T-cell (primary cell): ENCODE data around the gene RPTOR. TPM values are rescaled to one million over a fixed set of nuclear protein-coding genes. Genes with fewer than 3 reads are reported as not detected.

Source experiments
- ATAC-seq, 4 experiments: fragments of 200-7000 bp in 3 of 4; fragments of 150-1000 bp in 1 of 4; cut with Tn5 transposase; replicated peaks in 1 of 4; 1 replicate in 3 of 4; 2 replicates in 1 of 4; pipeline ENCODE4 v1.10.0; 2021; ENCODE audit warnings: moderate library complexity in 3 of 4, mild to moderate bottlenecking in 2 of 4, moderate number of reproducible peaks in 1 of 4
- CTCF ChIA-PET, 2 donors: fragments of 300-600 bp; sonication (Branson Sonifier 250); formaldehyde crosslinking; loops; one replicate each; lab custom pipeline; 2022; ENCODE audit warnings: antibody characterized with exemption in 2 of 2; lab: Charles Lee
- POLR2A ChIA-PET, 2 donors: fragments of 300-600 bp; sonication (Branson Sonifier 250); formaldehyde crosslinking; loops; one replicate each; lab custom pipeline; 2022; ENCODE audit warnings: antibody characterized with exemption in 2 of 2; lab: Charles Lee
- DNase-seq, 35 experiments: peaks; one replicate each; pipeline versions ENCODE4 v3.0.0 to v3.0.0-alpha.2; 2013 to 2023
- H3K27ac ChIP-seq: one replicate; pipeline ENCODE4 v1.5.1; 2013; ENCODE audit warnings: low read length
- H3K27me3 ChIP-seq, 2 experiments: replicated peaks in 1 of 2; 1 replicate in 1 of 2; 2 replicates in 1 of 2; pipeline versions ENCODE4 v1.6.1 to v1.7.0; 2013; ENCODE audit warnings: low read length in 1 of 2, mixed read lengths in 1 of 2; ENCODE audit not compliant: control insufficient read depth in 2 of 2, insufficient read depth in 2 of 2; ENCODE audit errors: extremely low read depth in 1 of 2
- H3K36me3 ChIP-seq, 2 donors: 1 replicate in 1 of 2; 2 replicates in 1 of 2; pipeline versions ENCODE4 v1.6.1 to v1.7.0; 2013; ENCODE audit warnings: low read length in 1 of 2; ENCODE audit not compliant: control insufficient read depth in 2 of 2, insufficient read depth in 1 of 2; ENCODE audit errors: extremely low read depth in 1 of 2
- H3K4me1 ChIP-seq, 2 experiments: 1 replicate in 1 of 2; 2 replicates in 1 of 2; pipeline versions ENCODE4 v1.6.1 to v1.7.0; 2013; ENCODE audit warnings: low read length in 2 of 2, mixed read lengths in 1 of 2; ENCODE audit not compliant: insufficient read depth in 2 of 2, control insufficient read depth in 1 of 2; ENCODE audit errors: extremely low read depth in 1 of 2
- H3K4me3 ChIP-seq, 2 donors: 1 replicate in 1 of 2; 2 replicates in 1 of 2; pipeline versions ENCODE4 v1.5.1 to v1.7.0; 2013; ENCODE audit warnings: mild to moderate bottlenecking in 2 of 2, low read length in 1 of 2, moderate library complexity in 1 of 2; ENCODE audit not compliant: control insufficient read depth in 1 of 2; ENCODE audit errors: extremely low read depth in 1 of 2
- H3K9me3 ChIP-seq: 2 replicates; pipeline ENCODE4 v1.7.0; 2013
- H3K27ac Mint-ChIP-seq, 2 donors: one replicate each; pipeline ENCODE4 v1.8.0; 2020 to 2021; ENCODE audit warnings: mild to moderate bottlenecking in 2 of 2, mixed read lengths in 2 of 2
- H3K27me3 Mint-ChIP-seq, 2 donors: one replicate each; pipeline ENCODE4 v1.8.0; 2021 to 2022; ENCODE audit warnings: mixed read lengths in 2 of 2
- H3K36me3 Mint-ChIP-seq: one replicate; pipeline ENCODE4 v1.8.0; 2021; ENCODE audit warnings: mixed read lengths
- H3K4me1 Mint-ChIP-seq, 3 donors: one replicate each; pipeline ENCODE4 v1.8.0; 2020 to 2022; ENCODE audit warnings: mixed read lengths in 3 of 3, mild to moderate bottlenecking in 1 of 3
- H3K4me3 Mint-ChIP-seq, 3 donors: one replicate each; pipeline ENCODE4 v1.8.0; 2020 to 2022; ENCODE audit warnings: mild to moderate bottlenecking in 3 of 3, mixed read lengths in 3 of 3, moderate library complexity in 3 of 3
- H3K9me3 Mint-ChIP-seq, 3 donors: one replicate each; pipeline ENCODE4 v1.8.0; 2020 to 2022; ENCODE audit warnings: mixed read lengths in 3 of 3
- WGBS: methylation state at CpG from one replicate; pipeline ENCODE4 v1.1.5; 2013; ENCODE audit warnings: missing lambda C conversion rate; ENCODE audit not compliant: insufficient coverage; 5-methylcytosine and 5-hydroxymethylcytosine counted together
- total RNA-seq, 35 experiments: library from RNA in 6 of 35; stranded (reverse) in 6 of 35; fragments of 120-200 nt in 1 of 35; gene quantifications; one replicate each; pipeline versions ENCODE4 v1.2.1 to v1.2.4 and lab custom pipeline; 2013 to 2026

RPTOR gene
- total RNA-seq, 5 donors from 2014 or later (not counting 1 experiment from before 2014, with no cell fraction given), result 59.4 to 76.8 (median 71.4) TPM

GRCh38 chr17:80831491-80831890 lies 286.9 kb downstream of the RPTOR start:
- no peak for DNase-seq
- Mint-ChIP-seq H3K9me3 (no peaks in the 10 kb centered on the region), H3K27me3 (no peaks in the 10 kb centered on the region), H3K36me3 (peaks cover 10% of the 10 kb centered on the region), H3K4me3 (peak overlapping the region; percentile 34 to 83 (median 81)), H3K4me1 (peaks cover 24 to 47% (median 34%) of the 10 kb centered on the region in 3 donors), H3K27ac (peak overlapping the region; percentile 90 to 98)
- no peak overlapping the region for H3K4me3 ChIP-seq
- H3K4me1 ChIP-seq, result peaks cover 9 to 33% of the 10 kb centered on the region in 2 experiments
- no peaks in the 10 kb centered on the region for H3K27me3 ChIP-seq
- H3K27ac ChIP-seq, result peak overlapping the region; percentile 9
- ChIA-PET POLR2A (no interaction called here), CTCF (no interaction called here)
- no peaks in the 10 kb centered on the region for H3K9me3 ChIP-seq
- peaks cover 5 to 20% of the 10 kb centered on the region in 2 donors for H3K36me3 ChIP-seq
- WGBS, result 98% methylated on average over 5 of the region's 6 CpGs
- no peak for ATAC-seq

- ATAC-seq (no peak), DNase-seq (no peak)
- peaks cover 9 to 30% of the 10 kb centered on the region in 2 experiments for H3K4me1 ChIP-seq
- peaks cover 5 to 14% of the 10 kb centered on the region in 2 donors for H3K36me3 ChIP-seq
- H3K9me3 ChIP-seq, result no peaks in the 10 kb centered on the region
- peaks cover 13% of the 10 kb centered on the region for H3K36me3 Mint-ChIP-seq
- POLR2A ChIA-PET, result no interaction called here
- WGBS, result 72% methylated on average over 8 of the region's 12 CpGs
- CTCF ChIA-PET, result no interaction called here
- no peaks in the 10 kb centered on the region for H3K27me3 ChIP-seq
- H3K4me3 Mint-ChIP-seq, result peak overlapping the region; percentile 81 to 83 (median 83)
- H3K27ac ChIP-seq, result peak overlapping the region; percentile 82
- peaks cover 24 to 45% (median 34%) of the 10 kb centered on the region in 3 donors for H3K4me1 Mint-ChIP-seq
- H3K27ac Mint-ChIP-seq, result peak overlapping the region; percentile 90 to 98
- H3K27me3 Mint-ChIP-seq, result no peaks in the 10 kb centered on the region
- peak overlapping the region; percentile 53 to 56 for H3K4me3 ChIP-seq
- H3K9me3 Mint-ChIP-seq, result no peaks in the 10 kb centered on the region
Observed at GRCh38 chr17:80832266-80832676, 287.6 kb downstream of the RPTOR start.

- peaks cover 24 to 45% (median 34%) of the 10 kb centered on the region in 3 donors for H3K4me1 Mint-ChIP-seq
- WGBS, result 8% methylated on average over 20 of the region's 25 CpGs
Observed at GRCh38 chr17:80832888-80833583, 288.4 kb downstream of the RPTOR start.

DNA sequence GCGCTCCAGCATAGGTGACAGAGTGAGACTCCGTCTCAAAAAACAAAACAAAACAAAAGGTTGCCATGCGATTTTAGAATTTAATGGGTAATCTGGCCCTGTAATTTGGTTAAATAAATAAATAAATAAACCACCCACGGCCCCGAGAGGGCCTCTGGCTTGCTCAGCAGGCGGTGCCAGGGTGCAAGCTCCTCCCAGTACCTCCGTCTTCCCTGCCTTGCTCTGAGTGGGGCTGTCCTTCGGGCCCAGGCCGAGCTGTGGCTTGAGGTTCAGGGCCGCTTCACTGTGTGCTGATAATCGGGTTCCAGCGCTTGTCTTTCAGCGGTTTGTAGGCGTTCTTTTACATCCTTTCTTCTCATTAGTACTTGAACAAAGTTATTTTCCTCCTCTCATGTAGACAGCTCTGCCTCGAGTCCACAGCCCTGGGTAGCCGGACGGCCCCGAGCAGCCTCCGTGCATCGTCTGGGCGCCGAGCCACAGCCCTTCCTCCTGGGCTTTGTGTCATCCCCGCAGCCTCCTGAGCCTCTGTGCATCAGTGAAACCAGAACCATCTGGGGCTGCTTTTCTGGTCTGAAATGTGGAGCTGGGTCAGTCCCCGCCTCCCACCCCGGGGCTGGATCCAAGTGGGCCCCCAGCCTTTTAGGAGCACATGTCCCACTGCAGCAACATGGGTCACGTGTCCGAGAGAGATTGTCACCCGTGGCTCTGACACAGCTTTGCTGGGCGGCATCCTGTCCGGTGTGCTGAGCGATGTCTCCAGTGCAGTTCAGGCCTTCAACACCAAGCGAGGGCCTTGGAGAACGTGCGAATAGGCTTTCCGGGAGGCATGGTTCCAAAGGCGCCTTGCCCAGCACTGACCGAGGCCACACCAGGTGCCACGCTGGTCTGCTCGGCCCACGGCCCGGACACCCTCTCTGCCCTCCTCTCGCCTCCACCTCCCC lies 289.6 kb downstream of the RPTOR start:
- POLR2A ChIA-PET, result no interaction called here
- H3K4me3 ChIP-seq, result no peak overlapping the region
- Mint-ChIP-seq H3K9me3 (no peaks in the 10 kb centered on the region), H3K4me1 (peaks cover 24 to 45% (median 34%) of the 10 kb centered on the region in 3 donors), H3K4me3 (peak overlapping the region; percentile 28 to 83 (median 81)), H3K27me3 (no peaks in the 10 kb centered on the region), H3K36me3 (peaks cover 23% of the 10 kb centered on the region), H3K27ac (peak overlapping the region; percentile 67 to 98)
- H3K9me3 ChIP-seq, result no peaks in the 10 kb centered on the region
- ATAC-seq (no peak), DNase-seq (no peak)
- CTCF ChIA-PET, result interaction anchor here in 1 of 2 donors (1.1 kb wide), 1 partner anchor 60 kb away, joined by 3 read pairs; no protein-coding TSS in a partner anchor
- H3K36me3 ChIP-seq, result peaks cover 0 to 18% of the 10 kb centered on the region in 2 donors
- no peak overlapping the region for H3K27ac ChIP-seq
- H3K4me1 ChIP-seq, result peaks cover 9 to 30% of the 10 kb centered on the region in 2 experiments
- 98% methylated on average over 28 of the region's 42 CpGs for WGBS
- no peaks in the 10 kb centered on the region for H3K27me3 ChIP-seq

More at GRCh38 chr17:80832888-80833583, 288.4 kb downstream of the RPTOR start:
- Histone ChIP-seq H3K27me3 (no peaks in the 10 kb centered on the region), H3K4me3 (peak overlapping the region; percentile 53 to 56), H3K27ac (peak overlapping the region; percentile 82), H3K4me1 (peaks cover 9 to 30% of the 10 kb centered on the region in 2 experiments), H3K36me3 (peaks cover 3 to 11% of the 10 kb centered on the region in 2 donors), H3K9me3 (no peaks in the 10 kb centered on the region)
- H3K36me3 Mint-ChIP-seq, result peaks cover 13% of the 10 kb centered on the region
- POLR2A ChIA-PET, result no interaction called here
- peak overlapping the region; percentile 90 to 98 for H3K27ac Mint-ChIP-seq
- ATAC-seq (peak; percentile 89 to 90 (median 89)), DNase-seq (peak; percentile 38 to 81 (median 58))
- H3K4me3 Mint-ChIP-seq, result peak overlapping the region; percentile 81 to 83 (median 83)
- H3K9me3 Mint-ChIP-seq, result no peaks in the 10 kb centered on the region
- CTCF ChIA-PET, result no interaction called here
- no peaks in the 10 kb centered on the region for H3K27me3 Mint-ChIP-seq

- Mint-ChIP-seq H3K36me3 (peaks cover 19% of the 10 kb centered on the region), H3K4me1 (peaks cover 24 to 42% (median 34%) of the 10 kb centered on the region in 3 donors), H3K27ac (peak overlapping the region; percentile 2 to 79), H3K4me3 (no peak overlapping the region), H3K9me3 (no peaks in the 10 kb centered on the region), H3K27me3 (no peaks in the 10 kb centered on the region)
- Histone ChIP-seq H3K36me3 (peaks cover 0 to 24% of the 10 kb centered on the region in 2 donors), H3K9me3 (no peaks in the 10 kb centered on the region), H3K4me1 (peaks cover 9 to 30% of the 10 kb centered on the region in 2 experiments), H3K27me3 (no peaks in the 10 kb centered on the region), H3K4me3 (no peak overlapping the region), H3K27ac (no peak overlapping the region)
- ChIA-PET POLR2A (no interaction called here), CTCF (interaction anchor here in 1 of 2 donors (1.1 kb wide), 1 partner anchor 60 kb away, joined by 3 read pairs; no protein-coding TSS in a partner anchor)
- DNase-seq (no peak), ATAC-seq (no peak)
- WGBS, result no CpG with 5 or more reads among the region's 2 CpGs
Observed at GRCh38 chr17:80834893-80835275, 290.2 kb downstream of the RPTOR start.
